ENCODE results near the gene RAD18.

Gene RAD18

DNA sequence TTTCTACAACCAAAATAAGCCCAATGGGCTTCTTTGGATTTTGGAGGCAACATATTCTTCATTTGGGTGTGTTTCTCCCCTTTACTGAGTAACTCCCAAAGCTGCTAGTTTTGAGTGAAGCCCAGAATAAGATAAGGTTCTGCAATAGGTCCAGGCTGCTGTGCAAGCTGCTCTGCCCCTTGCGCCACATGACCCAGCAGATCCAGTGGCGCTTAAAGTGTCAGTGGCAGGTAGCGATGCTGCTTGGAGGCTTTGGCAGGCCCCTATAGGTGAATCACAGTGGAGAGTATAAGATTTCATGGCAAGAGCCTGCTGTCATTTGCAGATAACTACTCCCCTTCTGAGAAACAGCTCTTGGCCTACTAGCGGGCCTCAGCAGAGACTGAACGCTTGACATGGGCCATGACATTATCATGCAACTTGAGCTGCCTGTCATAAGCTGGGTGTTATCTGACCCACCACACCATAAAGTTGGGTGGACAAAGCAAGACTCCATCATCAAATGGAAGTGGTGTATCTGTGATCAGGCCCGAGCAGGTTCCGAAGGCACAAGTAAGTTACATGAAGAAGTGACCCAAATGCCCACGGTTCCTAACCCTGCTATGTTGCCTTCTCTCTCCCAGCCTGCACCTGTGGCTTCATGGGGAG, 105.4 kb downstream of the RAD18 start:
- DNase-seq = no peak

- DNase-seq = no peak
Measured at GRCh38 chr3:8856721-8857120, 106.6 kb downstream of the RAD18 start.

DNA sequence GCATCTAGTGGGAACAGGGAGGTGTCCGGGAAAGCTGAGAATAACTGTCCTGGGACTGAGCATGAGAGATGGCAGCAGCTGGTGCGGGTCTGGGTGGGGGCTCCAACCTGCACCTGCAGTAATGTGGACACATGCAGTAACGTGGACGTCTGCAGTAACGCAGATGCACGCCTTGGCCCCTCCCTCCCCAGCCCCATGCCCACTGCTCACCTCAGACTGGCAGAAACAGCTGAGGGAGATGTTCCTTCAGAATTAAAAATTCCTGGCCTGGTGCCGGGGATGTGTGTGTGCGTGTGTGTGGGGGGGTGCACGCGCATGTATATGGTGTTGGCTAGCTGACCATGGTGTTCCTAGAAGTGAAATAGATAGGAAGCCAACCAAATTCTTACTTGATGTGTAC, 107.2 kb downstream of the RAD18 start:
- no peak for DNase-seq

DNA sequence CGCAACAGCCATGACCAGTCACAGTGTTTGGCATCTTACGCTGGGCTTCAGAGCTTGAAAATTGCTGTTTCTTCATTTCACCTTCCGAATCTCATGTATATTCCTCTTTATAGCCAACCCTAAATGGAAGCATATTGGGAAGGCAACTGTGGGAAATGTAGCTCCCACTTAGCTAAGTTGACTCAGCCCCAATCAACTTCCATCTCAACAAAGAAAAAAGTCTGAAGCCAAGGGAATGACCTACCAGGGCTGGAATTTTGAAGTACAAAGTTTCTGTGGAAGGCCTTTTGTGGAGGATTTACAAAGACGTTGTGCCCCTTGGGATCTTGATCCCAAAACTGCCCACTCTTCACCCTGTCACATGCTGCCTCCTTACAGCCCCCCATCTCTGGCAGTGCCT, 108.6 kb downstream of the RAD18 start:
- DNase-seq = no peak

- DNase-seq = no peak
Measured at GRCh38 chr3:8853081-8853480, 110.2 kb downstream of the RAD18 start.

GRCh38 chr3:8852511-8852910, 110.8 kb downstream of the RAD18 start:
- no peak for DNase-seq

GRCh38 chr3:8851703-8852102, 111.6 kb downstream of the RAD18 start:
- no peak for DNase-seq

GRCh38 chr3:8848696-8849131, 114.6 kb downstream of the RAD18 start:
- no peak for DNase-seq

DNA sequence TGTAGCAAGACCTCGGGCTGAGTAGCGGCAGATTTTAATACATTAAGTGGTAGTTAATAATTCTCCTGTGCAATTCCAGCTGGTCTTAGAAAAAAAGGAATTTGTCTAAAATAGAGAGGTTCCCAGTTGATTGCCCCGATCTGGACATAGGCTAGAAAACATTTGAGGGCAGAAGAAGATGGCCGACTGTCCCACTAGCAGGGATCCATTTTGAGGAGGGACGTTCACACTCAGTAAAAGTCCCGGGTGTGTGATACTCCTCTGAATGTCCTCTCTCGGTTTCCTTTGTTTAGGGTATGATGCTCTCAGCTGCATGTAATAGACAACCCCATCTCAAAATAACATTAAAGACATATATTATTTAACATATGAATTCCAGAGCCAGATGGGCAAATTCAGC, 116.0 kb downstream of the RAD18 start:
- no peak for DNase-seq

DNA sequence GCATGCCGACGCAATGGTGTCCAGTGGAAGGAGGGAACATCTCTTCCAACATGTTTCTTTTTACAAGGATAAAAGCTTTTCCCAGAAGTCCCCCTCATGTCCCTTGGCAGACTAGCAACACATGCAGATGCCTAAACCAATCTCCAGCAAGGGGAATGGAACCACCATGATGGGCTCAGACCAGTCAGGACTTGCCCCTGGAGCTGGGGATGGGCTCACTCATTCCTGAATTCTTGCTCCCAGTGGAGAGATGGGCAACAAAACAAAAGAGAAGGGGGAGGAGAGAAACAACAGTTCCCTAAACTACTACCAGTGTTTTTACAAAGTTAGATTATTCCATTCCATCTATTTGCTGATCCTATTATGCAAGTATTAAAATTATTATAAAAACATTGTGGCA, 117.1 kb downstream of the RAD18 start:
- DNase-seq = no peak

DNA sequence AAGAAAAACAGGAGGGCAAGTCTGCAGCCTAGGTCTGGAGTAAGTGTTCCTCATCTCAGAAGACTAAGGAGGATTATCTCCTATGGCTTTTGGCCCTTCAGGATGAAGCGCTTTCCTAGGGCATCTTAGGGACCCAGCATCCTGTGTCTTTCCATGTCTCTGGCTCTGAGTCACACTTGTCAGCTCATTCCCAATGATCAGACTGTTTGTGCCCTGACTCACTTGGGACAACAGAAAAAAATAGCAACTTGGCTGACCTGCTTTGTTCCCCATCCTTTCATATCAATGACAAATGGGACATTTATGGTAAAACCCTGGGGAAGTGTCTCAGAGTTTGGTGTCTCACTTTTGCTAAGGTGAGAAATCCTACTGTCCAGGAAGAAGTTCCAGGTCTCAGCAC, 117.6 kb downstream of the RAD18 start:
- no peak for DNase-seq

DNA sequence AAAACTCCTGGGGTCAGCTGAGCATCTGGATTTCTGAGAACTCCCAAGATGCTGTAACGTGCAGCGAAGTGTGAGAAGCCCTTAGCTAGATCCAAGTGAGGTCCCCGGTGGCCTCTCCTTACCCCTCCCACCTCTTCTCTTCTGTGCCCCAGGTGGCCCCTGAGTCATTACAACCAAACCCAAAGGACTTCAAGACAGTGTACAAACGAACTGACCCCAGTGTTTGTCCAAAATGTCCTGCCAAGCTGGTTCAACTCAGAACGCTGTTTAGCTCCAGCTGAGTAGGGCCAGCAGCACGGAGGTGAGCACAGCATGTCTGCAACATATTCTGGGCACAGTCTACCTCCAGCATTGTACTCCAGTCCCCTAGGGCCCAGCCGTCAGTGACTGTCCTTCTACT, 119.9 kb downstream of the RAD18 start:
- no peak for DNase-seq

GRCh38 chr3:8842293-8842692, 121.0 kb downstream of the RAD18 start:
- no peak for DNase-seq

- DNase-seq = no peak
Measured at GRCh38 chr3:8841472-8841871, 121.8 kb downstream of the RAD18 start.

GRCh38 chr3:8840556-8840955, 122.7 kb downstream of the RAD18 start:
- DNase-seq = no peak

DNA sequence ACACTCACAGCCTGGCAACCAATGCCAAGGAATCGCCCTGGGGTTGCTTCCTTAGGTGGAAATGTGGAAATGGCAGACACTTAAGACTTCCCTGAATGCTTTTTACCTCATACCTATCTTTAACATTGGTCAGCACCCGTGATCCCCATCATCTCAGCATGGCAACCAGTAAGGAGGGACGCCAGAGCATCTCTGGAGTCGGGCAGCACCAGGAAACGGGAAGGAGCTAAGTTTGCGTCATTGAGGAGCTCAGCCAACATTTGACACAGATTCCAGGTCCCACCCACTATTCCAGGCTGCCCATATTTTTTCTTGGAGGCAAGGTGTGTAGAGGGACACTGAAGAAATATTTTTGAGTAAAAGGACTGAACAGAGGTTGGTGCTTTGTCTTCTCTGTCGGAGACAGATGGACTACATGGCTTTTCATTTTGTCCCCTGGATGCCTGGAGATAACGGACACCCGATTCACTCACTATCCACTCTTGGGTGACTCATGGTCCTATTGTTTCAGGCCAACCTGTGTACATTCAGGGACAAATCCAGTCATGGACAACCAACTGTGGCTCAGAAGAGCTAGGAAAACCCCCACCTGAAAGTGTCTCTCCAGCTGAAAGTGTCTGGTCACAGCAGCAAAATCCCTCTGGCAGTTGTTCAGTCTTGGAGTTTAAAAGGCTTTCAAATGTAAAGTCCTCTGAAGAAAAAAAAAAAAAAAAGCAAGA, 123.5 kb downstream of the RAD18 start:
- DNase-seq = no peak

DNA sequence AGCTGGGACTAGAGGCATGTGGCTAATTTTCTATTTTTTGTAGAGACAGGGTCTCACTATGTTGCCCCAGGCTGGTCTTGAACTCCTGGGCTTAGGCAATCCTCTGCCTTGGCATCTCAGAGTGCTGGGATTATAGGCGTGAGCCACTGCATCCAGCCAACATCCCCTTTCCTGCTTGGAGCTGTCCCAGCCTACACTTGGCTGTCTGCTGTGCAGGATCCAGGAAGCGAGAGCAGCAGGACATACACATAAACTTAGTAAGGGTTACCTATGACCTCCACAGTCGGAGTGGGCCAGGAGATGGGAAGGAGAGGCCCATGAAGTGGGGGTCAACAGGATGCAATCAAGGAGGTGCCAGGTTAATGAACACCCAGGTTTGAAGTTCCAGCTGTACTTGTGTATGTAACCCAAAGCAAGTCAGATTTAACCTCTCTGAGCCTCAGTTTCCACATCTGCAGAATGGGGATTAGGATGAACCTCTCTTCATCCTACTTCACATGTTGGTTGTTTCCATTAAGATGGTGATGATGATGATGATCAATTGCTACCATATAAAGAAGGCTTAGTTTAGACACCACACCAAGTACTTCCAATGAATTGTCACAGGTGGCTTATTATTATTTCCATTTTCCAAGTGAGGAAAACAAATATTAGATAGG, 124.4 kb downstream of the RAD18 start:
- DNase-seq = no peak

DNA sequence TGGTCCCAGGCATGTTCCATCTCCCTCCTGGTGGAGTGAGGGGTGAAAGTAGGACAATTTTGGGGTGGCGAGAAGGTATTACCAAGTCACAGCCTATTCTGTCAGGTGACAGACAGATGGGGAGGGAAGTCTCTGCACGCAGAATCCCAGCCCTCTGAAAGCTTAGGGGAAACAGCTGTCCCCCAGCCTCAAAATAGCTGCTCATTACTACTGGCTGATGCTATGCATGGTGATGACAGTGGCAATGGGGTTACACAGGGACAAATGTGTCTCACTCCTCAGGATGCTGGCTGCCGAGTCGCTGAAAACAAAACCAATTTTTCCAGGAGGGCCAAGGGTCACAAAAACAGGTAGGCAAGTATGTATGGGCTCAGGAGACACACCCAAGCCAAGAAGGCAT, 125.0 kb downstream of the RAD18 start:
- DNase-seq = no peak

DNA sequence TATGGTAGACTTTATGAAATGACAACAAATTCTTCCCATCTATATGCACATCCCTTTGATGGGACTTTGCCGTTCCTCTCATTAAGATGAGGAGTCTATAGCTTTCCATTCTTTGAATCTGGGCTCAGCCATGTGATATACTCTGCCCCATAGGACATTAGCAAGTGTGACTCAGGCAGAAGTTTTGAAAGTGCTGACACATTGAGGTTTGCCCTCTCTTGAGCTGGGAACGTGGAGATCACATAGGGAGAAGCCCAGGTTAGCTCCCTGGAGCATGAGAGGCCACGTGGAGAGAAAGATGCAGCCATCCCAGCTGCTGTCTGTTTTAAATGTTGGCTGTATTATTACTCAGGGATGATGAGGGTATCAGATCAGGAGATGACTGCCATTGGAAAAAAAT, 126.1 kb downstream of the RAD18 start:
- no peak for DNase-seq

- no peak for DNase-seq
Measured at GRCh38 chr3:8836096-8836495, 127.2 kb downstream of the RAD18 start.

GRCh38 chr3:8835385-8835784, 127.9 kb downstream of the RAD18 start:
- no peak for DNase-seq

GRCh38 chr3:8834974-8835373, 128.3 kb downstream of the RAD18 start:
- DNase-seq = no peak

GRCh38 chr3:8827641-8828040, 135.6 kb downstream of the RAD18 start:
- DNase-seq = no peak

Measured in AML-193 (cell line).